Memory B cell (primary cell): Measurements from ENCODE around the gene CGRRF1.

Experiments
- ATAC-seq: fragments of 150-1000 bp; cut with Tn5 transposase; 2 replicates; pipeline ENCODE4 v1.10.0; 2021; ENCODE audit warnings: low read depth, mild to moderate bottlenecking, moderate library complexity
- DNase-seq, 2 donors: peaks; one replicate each; pipeline ENCODE4 v3.0.0; 2022; ENCODE audit warnings: low spot score in 2 of 2
- H3K27ac Mint-ChIP-seq: one replicate; pipeline ENCODE4 v1.8.0; 2022; ENCODE audit warnings: mild to moderate bottlenecking, moderate library complexity, mixed read lengths
- H3K27me3 Mint-ChIP-seq: one replicate; pipeline ENCODE4 v1.8.0; 2022; ENCODE audit warnings: mixed read lengths
- H3K36me3 Mint-ChIP-seq: one replicate; pipeline ENCODE4 v1.8.0; 2022; ENCODE audit warnings: mild to moderate bottlenecking, mixed read lengths
- H3K4me1 Mint-ChIP-seq: one replicate; pipeline ENCODE4 v1.8.0; 2022; ENCODE audit warnings: mixed read lengths
- H3K4me3 Mint-ChIP-seq: one replicate; pipeline ENCODE4 v1.8.0; 2022; ENCODE audit warnings: mild to moderate bottlenecking, moderate library complexity, mixed read lengths
- H3K9me3 Mint-ChIP-seq: one replicate; pipeline ENCODE4 v1.8.0; 2022; ENCODE audit warnings: mixed read lengths

The CGRRF1 gene

DNA sequence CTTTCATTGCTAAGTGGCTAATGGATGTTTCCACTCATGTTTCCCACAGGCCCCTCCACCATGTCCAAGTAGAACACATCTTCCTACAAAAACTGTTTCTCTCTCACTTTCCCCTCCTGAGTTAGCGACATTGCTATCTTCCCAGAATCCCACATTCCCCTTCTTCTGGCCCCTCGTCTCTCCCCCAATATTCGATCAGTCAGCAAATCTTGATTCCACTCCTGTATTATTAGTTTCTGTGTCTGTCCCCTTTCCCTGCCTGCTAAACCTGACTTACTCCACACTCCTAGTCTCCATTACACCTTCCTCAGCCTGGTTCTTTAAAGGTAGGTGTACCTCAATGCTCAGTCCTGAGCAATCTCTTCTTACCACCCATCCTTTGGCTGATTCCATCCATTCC lies 37.9 kb downstream of the CGRRF1 start:
- Mint-ChIP-seq H3K4me3 (no peak overlapping the region), H3K9me3 (no peaks in the 10 kb centered on the region), H3K4me1 (no peaks in the 10 kb centered on the region), H3K27me3 (peaks cover 3% of the 10 kb centered on the region), H3K27ac (no peak overlapping the region), H3K36me3 (peaks cover 5% of the 10 kb centered on the region)
- ATAC-seq (no peak), DNase-seq (no peak)

DNA sequence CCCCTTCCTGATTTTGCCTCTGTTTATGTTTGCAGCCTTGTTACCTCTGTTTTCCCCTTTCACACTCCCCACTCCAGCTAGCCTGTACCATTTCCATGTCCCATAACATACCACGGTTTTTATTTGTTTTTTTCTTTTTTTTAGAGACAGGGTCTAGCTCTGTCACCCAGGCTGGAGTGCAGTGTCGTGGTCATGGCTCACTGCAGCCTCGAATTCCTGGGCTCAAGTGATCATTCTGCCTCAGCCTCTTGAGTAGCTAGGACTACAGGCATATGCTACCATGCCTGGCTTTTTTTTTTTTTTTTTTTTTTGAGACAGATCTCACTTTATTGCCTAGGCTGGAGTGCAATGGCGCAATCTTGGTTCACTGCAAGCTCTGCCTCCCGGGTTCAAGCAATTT lies 38.8 kb downstream of the CGRRF1 start:
- Mint-ChIP-seq H3K4me1 (no peaks in the 10 kb centered on the region), H3K36me3 (peaks cover 5% of the 10 kb centered on the region), H3K27me3 (peaks cover 6% of the 10 kb centered on the region), H3K27ac (no peak overlapping the region), H3K4me3 (no peak overlapping the region), H3K9me3 (no peaks in the 10 kb centered on the region)
- DNase-seq = no peak
- no peak for ATAC-seq

DNA sequence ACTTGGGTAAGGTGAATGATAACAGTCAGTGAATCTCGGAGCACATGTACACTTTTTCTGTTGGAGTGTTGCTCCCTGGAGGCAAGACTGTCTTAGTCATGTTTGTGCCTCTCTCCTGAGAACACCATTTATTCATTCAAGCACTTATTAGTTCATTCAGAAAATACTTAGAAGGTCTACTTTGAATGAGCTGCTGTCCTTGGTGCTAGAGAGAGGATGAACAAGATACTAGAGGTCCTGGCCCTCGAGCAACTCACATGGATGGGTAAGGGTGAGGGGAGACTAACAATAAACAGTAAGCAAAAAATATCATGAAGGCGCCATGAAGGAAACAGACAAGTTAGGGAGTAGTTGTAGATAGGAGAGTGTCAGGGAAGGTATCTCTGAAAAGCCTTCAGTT lies 40.2 kb downstream of the CGRRF1 start:
- no peak overlapping the region for H3K27ac Mint-ChIP-seq
- no peak for ATAC-seq
- DNase-seq = no peak
- peaks cover 7% of the 10 kb centered on the region for H3K27me3 Mint-ChIP-seq
- H3K4me3 Mint-ChIP-seq = no peak overlapping the region
- no peaks in the 10 kb centered on the region for H3K4me1 Mint-ChIP-seq
- peaks cover 5% of the 10 kb centered on the region for H3K36me3 Mint-ChIP-seq
- H3K9me3 Mint-ChIP-seq = no peaks in the 10 kb centered on the region

DNA sequence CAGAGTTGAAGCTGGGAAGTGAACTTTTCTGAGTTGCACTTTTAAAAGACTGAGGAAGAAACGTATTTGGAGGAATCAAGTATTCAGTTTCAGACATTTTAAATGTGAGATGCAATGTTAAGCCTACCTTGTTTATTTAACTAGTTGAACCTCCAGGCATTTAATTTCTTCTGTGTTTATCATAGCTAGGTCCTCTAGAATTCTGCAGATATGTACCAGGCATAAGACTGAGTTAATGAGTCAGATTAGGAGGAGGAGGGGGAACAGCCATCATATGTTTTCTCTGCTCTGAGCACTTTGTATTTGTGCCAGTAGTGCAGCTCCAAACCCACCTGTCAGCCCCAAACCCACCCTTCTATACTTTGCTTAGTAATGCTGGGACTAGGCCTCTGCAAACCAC lies 40.8 kb downstream of the CGRRF1 start:
- H3K4me3 Mint-ChIP-seq = no peak overlapping the region
- no peaks in the 10 kb centered on the region for H3K4me1 Mint-ChIP-seq
- no peaks in the 10 kb centered on the region for H3K9me3 Mint-ChIP-seq
- H3K36me3 Mint-ChIP-seq = peaks cover 5% of the 10 kb centered on the region
- H3K27ac Mint-ChIP-seq = no peak overlapping the region
- DNase-seq (no peak), ATAC-seq (no peak)
- H3K27me3 Mint-ChIP-seq = peaks cover 10% of the 10 kb centered on the region

DNA sequence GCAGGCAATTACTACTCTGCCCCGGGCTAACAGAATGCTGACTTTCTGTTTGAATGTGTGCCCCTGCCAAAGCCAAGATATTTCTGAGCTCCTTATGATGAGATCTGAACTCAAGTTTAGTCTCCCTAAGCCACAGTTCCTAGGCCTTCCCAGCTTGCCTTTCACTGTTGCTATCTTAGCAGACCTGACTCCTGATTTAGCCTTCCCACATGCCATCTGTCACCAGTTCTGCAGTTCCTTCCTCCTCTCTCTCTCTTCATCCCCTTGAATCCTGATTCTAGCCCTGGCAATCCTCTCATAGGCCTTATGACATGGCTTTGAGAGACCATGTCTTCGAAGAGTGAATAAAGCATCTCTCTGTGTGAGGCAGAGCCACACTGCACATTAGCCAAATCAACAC lies 44.7 kb downstream of the CGRRF1 start:
- Mint-ChIP-seq H3K4me1 (no peaks in the 10 kb centered on the region), H3K27me3 (peaks cover 9% of the 10 kb centered on the region), H3K36me3 (no peaks in the 10 kb centered on the region), H3K4me3 (no peak overlapping the region), H3K9me3 (no peaks in the 10 kb centered on the region), H3K27ac (no peak overlapping the region)
- ATAC-seq = no peak
- DNase-seq = no peak

DNA sequence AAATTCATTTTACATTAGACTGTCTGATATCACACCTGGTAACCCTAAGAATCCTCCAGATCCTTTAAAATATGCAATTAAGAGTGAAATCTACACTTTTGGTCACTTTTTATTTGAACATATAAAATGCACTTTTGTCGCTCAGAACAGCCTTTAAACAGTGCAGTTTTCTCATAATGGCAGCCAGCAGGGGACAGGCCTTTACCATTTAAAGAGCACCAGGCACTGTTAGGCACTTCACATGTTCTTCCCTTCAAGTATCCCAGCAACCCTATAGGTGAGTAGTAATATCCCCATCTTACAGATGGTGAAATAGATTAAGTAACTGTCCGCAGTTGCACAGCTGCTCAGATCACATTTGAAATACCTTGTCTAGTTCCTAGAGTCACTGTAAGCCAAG lies 45.9 kb downstream of the CGRRF1 start:
- Mint-ChIP-seq H3K27ac (no peak overlapping the region), H3K4me1 (no peaks in the 10 kb centered on the region), H3K9me3 (no peaks in the 10 kb centered on the region), H3K36me3 (no peaks in the 10 kb centered on the region), H3K4me3 (no peak overlapping the region), H3K27me3 (peaks cover 9% of the 10 kb centered on the region)
- ATAC-seq (no peak), DNase-seq (no peak)

DNA sequence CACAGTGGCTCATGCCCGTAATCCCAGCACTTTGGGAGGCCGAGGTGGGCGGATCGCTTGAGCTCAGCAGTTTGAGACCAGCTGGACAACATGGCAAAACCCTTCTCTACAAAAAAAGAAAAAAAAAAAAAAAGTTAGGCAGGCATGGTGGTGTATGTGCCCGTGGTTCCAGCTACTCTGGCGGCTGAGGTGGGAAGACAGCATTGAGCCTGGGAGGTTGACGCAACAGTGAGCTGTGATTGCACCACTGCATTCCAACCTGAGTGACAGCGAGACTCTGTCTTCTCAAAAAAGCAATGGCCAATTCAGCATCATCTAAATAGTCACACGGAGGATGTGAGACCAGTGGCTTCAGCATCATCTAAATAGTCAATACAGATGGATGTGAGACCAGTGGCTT lies 46.8 kb downstream of the CGRRF1 start:
- H3K27ac Mint-ChIP-seq = no peak overlapping the region
- H3K9me3 Mint-ChIP-seq = no peaks in the 10 kb centered on the region
- no peak for DNase-seq
- H3K4me1 Mint-ChIP-seq = no peaks in the 10 kb centered on the region
- H3K4me3 Mint-ChIP-seq = no peak overlapping the region
- no peaks in the 10 kb centered on the region for H3K36me3 Mint-ChIP-seq
- H3K27me3 Mint-ChIP-seq = peaks cover 9% of the 10 kb centered on the region
- ATAC-seq = no peak

DNA sequence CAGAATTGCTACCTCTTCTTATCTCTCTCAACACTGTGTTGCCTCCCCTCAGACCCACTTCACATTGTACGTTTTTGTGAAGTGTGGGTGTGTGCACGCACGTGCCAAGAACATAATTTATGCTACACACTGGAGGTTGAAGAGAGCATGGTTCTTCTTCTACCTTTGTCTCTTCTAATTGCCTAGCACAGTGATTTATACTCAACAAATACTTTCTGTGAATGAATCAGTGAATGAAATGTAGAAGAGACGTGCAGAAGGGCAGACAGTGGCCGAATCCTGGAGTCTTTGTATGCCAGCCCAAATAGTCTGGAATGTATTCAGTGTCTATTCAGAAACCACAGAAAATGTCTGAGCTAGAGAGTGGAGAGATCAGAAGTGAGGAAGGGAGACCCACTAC lies 52.6 kb downstream of the CGRRF1 start:
- ATAC-seq = no peak
- H3K4me1 Mint-ChIP-seq = peaks cover 3% of the 10 kb centered on the region

DNA sequence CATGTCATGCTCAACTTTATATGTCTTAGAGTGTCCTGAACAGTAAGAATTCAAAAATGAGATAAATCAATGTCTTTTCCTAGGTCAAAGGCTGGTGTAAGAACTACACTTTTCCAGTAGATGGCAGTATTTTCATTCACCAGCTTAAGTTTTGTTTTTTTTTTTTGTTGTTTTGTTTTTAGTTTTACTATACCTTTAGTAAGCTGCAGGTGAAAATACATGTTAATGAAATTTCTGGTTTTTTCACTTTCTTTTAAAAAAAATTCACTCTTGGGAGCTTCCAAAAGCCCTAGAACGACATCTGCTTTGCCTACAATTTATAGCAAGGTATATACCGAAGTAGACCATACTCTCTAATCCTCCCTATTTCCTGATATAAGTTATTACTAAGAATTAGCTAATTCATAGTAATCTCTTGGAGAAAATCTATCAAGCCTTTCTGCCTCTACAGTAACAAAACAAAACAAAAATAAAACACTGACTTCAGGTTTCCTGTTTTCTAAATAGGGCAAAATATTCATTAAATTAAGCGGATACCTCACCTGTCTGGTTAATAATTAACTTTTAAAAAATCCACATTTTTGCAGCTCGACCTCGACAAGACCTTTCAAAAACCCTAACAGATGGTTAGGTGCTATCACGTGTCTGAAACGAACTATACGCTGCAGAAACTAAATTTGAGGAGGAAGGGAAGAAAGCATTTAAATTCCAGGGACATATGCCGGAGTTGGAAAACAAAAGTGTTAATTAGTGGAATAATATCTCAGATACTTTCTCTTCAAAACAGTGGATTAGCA lies 54.6 kb downstream of the CGRRF1 start:
- ATAC-seq = no peak
- Mint-ChIP-seq H3K4me1 (peaks cover 11% of the 10 kb centered on the region), H3K27ac (peak overlapping the region; percentile 98), H3K27me3 (no peaks in the 10 kb centered on the region), H3K9me3 (no peaks in the 10 kb centered on the region), H3K4me3 (peak overlapping the region; percentile 88), H3K36me3 (no peaks in the 10 kb centered on the region)
- peak in 1 of 2 donors; percentile 37 for DNase-seq

More for the DNA sequence above, 52.6 kb downstream of the CGRRF1 start:
- no peaks in the 10 kb centered on the region for H3K27me3 Mint-ChIP-seq
- no peaks in the 10 kb centered on the region for H3K36me3 Mint-ChIP-seq
- no peaks in the 10 kb centered on the region for H3K9me3 Mint-ChIP-seq
- DNase-seq = no peak
- no peak overlapping the region for H3K27ac Mint-ChIP-seq
- no peak overlapping the region for H3K4me3 Mint-ChIP-seq

DNA sequence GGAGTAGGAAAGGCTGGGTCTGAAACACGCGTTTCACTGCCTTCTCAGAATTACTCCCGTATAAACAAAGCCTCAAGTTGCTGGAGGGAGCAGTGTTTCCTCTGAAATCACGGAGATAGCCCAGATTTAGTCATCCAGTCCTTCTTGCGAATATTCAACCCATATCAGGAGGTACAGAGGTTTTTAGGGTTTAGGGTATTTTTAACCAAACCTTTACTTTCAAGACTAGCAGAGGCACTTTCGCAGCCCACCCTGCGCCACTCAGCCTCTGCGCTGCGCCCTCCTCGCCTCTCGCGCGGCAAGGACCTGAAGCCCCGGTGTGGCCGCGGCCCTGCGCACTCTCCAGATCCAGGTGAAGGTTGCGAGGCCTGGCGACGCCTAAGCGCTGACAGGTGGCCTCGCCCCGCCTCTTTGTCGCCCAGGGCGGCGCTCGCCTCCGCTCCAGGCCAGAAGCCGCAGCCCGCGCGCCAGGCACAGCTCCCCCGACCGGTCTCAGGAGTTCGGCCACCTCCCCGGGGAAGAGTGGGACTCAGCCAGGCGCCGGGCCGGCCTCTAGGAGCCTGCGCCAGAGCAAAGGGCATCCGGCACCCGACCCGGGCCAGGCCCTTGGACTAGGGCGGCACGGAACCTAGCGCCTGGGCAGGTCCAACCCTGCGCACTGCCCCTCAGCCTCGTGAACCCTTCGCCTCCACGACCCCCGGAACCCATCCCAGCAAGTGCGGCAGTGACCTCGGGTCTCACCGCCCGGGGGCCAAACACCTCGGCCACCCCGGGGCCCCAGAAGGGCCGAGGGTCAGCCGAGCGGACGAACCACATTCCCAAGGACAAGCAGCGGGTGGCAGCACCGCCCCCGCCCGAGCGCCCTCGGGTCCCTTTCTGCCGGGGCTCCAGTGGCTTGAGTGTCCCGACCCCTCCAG lies 55.4 kb downstream of the CGRRF1 start:
- H3K4me1 Mint-ChIP-seq = peaks cover 14% of the 10 kb centered on the region
- ATAC-seq (peak; percentile 32), DNase-seq (peak; percentile 62 to 73)
- H3K9me3 Mint-ChIP-seq = no peaks in the 10 kb centered on the region
- H3K4me3 Mint-ChIP-seq = peak overlapping the region; percentile 88
- peak overlapping the region; percentile 98 for H3K27ac Mint-ChIP-seq
- H3K27me3 Mint-ChIP-seq = no peaks in the 10 kb centered on the region
- no peaks in the 10 kb centered on the region for H3K36me3 Mint-ChIP-seq

DNA sequence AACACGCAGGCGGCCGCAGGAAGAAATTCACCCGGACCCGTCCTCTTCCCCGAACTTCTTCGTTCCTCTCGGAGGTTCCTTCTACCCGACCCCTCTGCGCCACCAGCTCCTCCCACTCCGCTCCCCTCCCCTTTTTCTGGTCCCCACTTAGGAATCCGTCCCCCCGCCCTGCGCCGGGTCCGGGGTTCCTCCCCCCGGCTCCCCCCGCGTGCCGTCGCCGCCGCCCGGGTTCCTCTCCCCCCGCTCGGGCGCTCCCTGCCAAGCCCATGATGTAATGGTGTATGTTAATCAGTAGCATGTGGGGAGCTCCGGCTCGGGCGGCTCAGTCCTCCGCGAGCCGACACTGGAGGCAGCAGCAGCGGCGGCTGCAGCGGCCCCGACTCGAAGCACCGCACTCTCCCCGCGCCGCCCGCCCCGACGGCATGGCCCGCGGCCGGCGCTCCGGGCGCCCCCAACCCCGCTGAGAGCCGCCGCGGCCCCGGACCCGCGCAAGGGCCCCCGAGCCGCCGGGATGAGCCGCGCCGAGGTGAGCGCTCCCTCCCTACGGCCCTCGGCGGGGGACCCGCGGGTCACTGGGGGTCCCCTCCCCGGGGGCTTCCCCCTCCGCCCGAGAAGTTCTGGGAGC lies 56.2 kb downstream of the CGRRF1 start:
- H3K36me3 Mint-ChIP-seq = no peaks in the 10 kb centered on the region
- H3K4me1 Mint-ChIP-seq = peaks cover 14% of the 10 kb centered on the region
- DNase-seq (peak; percentile 81 to 87), ATAC-seq (peak; percentile 65)
- no peaks in the 10 kb centered on the region for H3K27me3 Mint-ChIP-seq
- no peaks in the 10 kb centered on the region for H3K9me3 Mint-ChIP-seq
- peak overlapping the region; percentile 98 for H3K27ac Mint-ChIP-seq
- H3K4me3 Mint-ChIP-seq = peak overlapping the region; percentile 88

DNA sequence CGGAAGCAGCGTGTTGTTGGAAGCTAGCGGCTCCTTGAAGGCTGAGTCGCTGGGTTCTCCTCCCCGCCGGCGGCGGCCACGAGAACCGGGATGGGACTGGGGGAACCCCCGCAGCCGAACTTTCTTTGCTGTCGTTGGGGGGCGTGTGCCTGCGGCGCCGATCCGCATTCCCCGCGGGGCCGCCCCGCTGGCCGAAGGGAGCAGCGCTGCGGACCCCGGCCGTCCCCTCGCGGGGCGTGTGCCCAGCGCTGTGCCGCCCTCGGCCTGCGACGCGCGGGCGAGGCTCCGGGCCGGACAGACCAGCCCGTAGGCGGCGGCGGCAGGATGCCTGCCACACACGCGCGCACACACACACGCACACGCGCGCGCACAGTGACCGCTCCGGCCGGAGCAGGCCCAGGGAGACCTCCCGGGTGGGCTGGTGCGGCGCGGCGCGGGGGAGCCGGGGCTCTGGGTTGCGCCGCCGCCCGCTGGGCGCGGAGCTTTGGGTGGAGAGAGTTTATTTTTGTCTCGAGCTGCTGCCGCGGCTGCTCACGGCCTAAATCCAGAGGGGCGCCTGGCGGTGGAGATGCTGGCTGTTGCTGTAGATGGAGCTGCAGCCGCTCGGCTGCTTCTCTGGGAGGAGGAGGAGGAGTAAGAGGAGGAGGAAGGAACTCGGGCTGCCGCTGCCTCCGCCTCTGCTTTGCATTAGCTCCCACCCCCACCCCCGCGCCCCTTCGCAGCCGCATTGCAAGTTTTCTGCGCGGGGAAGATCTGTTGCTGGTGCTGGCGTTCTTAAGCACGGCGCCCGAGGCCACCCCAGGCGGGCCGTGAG lies 56.9 kb downstream of the CGRRF1 start, which contains the start of gene SAMD4A:
Gene SAMD4A (plus strand): TSS at position 719 of the 814 bp plus-strand sequence. CDS start 789 bp downstream, outside the sequence.
- no peaks in the 10 kb centered on the region for H3K9me3 Mint-ChIP-seq
- H3K27me3 Mint-ChIP-seq = no peaks in the 10 kb centered on the region
- H3K4me1 Mint-ChIP-seq = peaks cover 14% of the 10 kb centered on the region
- DNase-seq (peak; percentile 62 to 68), ATAC-seq (peak; percentile 43)
- H3K4me3 Mint-ChIP-seq = peak within 1 kb of the TSS; percentile 100
- no peaks in the 10 kb centered on the region for H3K36me3 Mint-ChIP-seq
- peak within 1 kb of the TSS; percentile 98 for H3K27ac Mint-ChIP-seq

DNA sequence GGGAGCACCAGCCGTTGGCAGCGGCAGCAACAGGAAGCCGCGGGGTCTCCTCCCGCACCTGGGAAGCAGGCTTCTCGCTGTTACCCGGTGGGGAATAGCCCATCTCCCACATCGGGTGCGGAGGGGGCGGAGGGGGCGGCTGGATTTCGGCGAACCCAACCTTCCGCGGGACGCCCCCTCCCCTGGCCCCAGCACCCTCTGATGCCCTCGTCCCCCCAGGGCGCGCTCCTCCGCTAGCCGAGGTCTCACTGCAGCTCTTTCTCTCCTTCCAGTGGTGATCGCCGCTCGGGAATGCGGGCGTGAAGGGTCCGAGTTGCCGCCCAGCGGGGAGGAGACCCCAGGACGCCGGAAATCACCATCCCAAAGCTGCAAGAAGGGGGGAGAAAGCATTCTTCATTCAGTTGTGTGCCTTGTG lies 57.5 kb downstream of the CGRRF1 start:
- Mint-ChIP-seq H3K9me3 (peaks cover 3% of the 10 kb centered on the region), H3K4me3 (peak overlapping the region; percentile 100), H3K27me3 (no peaks in the 10 kb centered on the region), H3K4me1 (peaks cover 14% of the 10 kb centered on the region), H3K36me3 (peaks cover 5% of the 10 kb centered on the region), H3K27ac (peak overlapping the region; percentile 98)
- DNase-seq = peak in 1 of 2 donors; percentile 61
- ATAC-seq = peak; percentile 0
